Keratinocyte (primary cell): ENCODE measurements around the gene PARD3.

Source experiments
- EZH2 ChIP-seq: IDR thresholded peaks from one replicate; pipeline ENCODE4 v1.6.1; 2012; ENCODE audit warnings: inconsistent platforms, mild to moderate bottlenecking, low read length, moderate library complexity
- TF ChIP-seq, protein P1 (sequence below), 3 experiments: IDR thresholded peaks in 1 of 3; conservative IDR thresholded peaks in 1 of 3; optimal IDR thresholded peaks in 1 of 3; 2 replicates in 2 of 3; 3 replicates in 1 of 3; pipeline versions ENCODE3 to v1.5.1; 2011; ENCODE audit warnings: low read length in 3 of 3, mild to moderate bottlenecking in 3 of 3, moderate library complexity in 2 of 3, control low read depth in 1 of 3, inconsistent platforms in 1 of 3; ENCODE audit not compliant: insufficient read depth in 2 of 3; ENCODE audit errors: extremely low read depth in 1 of 3

DNA sequence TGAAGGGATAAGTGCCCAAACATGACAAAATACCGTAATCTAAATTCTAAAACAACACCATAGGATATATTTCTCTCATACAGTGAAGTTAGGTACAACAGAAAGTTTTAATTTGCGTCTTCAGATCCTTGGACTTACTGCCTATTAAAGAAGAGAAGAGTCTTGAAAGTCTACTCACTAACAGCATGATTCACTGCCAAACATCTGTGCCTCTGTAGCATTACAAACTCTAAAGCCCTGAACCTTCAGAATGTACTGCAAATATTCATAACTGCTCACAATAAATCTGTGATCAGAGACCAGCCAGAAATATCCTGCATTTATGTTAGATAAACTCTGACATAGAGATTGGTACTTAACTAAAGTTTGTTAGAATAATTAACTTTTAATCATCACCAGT is 365.3 kb downstream of the PARD3 start:
- TF ChIP-seq, protein P1, sequence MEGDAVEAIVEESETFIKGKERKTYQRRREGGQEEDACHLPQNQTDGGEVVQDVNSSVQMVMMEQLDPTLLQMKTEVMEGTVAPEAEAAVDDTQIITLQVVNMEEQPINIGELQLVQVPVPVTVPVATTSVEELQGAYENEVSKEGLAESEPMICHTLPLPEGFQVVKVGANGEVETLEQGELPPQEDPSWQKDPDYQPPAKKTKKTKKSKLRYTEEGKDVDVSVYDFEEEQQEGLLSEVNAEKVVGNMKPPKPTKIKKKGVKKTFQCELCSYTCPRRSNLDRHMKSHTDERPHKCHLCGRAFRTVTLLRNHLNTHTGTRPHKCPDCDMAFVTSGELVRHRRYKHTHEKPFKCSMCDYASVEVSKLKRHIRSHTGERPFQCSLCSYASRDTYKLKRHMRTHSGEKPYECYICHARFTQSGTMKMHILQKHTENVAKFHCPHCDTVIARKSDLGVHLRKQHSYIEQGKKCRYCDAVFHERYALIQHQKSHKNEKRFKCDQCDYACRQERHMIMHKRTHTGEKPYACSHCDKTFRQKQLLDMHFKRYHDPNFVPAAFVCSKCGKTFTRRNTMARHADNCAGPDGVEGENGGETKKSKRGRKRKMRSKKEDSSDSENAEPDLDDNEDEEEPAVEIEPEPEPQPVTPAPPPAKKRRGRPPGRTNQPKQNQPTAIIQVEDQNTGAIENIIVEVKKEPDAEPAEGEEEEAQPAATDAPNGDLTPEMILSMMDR (optimal IDR thresholded peaks at IDR 0.05 in 1 of 3, IDR thresholded peaks at IDR 0.05 in 1 of 3, conservative IDR thresholded peaks at IDR 0.05 in 1 of 3; ENCODE audit: extremely low read depth in 1 of 3, insufficient read depth in 2 of 3, low read length in 3 of 3): no peak
- TF ChIP-seq EZH2: no peak
